ENCODE data around the gene MRPL40.
"Not testable (repeated sequence)": the region's sequence is repeated elsewhere in the genome, so short reads cannot be mapped to it uniquely, and the experiment has no call there.

Gene MRPL40

DNA sequence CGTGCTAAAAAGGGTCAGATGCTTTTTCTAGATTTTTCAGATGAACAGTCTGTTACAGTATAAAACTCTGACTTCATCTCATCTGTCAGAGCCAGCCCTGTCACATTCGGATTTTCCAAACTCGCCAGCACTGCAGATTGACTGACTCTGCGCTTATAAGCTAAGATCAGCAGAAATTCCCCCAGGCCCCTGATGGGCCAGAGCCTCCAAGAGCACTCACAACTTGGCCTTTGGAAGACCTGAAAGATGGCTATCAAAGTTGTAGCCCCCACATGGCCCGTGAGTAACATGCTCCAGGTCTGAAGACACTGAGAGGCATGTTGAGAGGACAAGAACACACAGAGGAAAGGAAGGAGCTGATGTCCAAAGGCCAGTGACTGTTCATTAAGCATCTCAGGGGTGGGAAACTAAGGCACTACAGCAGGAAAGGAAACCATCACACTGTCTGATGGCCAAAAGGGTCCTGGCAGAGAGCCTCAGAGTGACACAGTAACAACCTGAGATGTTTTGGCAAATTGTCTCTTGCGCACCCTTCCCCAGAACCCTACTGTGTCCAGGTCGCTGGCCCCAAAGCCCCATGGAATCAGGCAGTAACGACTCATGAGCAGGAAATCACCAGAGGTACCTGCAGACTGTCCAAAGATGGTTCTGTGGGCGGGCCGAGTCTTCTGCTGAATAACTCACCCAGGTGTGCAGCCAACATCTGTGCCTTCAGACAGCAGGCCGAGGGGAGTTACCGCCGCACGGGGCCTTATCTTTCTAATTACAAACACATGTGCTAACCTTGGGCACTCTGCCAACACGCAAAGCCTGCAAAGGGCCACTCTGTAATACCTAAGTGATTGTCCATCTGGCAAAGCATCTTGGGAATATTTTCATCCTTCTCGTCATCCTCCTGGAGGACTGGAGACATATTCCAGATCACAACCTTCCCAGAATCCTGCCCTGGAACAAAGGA lies 24.4 kb upstream of the MRPL40 start:
- DNase-seq: no peak

DNA sequence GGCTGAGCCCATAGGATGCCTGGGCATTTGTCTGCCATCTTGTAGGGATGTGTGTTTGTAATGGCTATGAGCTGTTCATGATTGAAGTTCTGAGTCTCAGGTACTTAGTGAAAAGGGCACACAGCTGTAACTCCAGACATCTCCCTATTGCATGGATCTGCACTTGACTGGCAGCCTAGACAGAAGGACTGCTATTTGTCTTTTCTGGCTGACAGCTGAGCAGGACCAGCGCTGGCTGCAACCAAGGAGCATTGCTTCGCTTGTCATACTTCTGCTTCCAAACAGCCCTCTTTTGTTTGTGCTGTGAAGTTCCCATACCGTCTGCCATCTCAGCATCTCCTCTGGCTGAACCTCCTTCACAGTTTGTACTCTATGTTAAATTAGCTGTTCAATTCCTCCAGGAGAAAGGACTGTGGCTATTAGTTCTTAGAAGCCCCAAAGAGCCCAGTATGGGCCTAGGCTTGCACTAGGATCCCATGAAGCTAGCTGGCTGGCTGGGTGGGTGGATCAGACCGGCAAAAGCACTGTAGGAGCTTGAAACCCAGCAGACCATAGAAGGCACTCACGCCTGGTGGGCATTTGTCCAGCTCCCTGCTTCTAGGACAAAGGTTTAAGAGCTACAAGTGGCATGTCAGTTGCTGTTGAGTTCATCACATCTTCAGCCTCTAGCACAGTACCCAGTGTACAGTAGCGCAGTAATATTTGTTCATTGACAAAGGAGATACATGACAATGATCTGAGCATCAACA lies 21.2 kb upstream of the MRPL40 start:
- no peak for DNase-seq

DNA sequence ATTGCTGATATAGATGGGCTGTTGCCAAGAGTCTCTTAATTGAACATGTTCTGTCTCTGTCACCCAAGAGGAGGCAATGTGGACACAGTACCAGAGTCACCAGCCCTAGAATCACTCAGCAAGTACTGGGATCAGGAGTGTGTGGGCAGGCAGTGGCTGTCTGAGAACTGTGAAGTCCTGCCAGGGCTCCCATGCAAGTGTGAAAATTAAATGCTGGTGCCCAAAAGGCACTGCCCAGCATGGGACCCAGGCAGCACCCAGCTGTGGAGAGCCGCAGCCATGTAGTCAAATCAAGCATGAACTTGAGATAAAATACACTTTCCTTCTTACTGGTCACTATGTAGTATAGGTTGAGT lies 20.7 kb upstream of the MRPL40 start:
- no peak for DNase-seq

DNA sequence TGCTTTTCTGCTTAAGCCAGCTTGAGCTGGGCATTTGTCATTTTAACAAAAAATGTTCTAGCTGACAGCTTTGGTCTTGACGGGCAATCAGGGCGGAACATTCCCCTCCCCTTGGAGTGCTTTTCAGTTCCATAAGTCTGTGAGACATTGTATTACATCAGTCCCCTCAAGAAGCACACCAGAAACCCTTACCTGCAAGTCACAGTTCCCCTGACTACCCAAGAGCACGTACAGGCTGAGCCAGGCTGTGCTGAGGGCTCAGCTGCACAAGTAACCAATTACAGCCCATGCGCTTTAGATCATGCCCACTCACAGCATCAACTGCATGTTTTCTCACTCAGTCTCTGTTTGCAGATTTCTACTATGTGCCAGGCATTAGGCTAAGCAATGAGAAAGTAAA lies 19.9 kb upstream of the MRPL40 start:
- DNase-seq: no peak

DNA sequence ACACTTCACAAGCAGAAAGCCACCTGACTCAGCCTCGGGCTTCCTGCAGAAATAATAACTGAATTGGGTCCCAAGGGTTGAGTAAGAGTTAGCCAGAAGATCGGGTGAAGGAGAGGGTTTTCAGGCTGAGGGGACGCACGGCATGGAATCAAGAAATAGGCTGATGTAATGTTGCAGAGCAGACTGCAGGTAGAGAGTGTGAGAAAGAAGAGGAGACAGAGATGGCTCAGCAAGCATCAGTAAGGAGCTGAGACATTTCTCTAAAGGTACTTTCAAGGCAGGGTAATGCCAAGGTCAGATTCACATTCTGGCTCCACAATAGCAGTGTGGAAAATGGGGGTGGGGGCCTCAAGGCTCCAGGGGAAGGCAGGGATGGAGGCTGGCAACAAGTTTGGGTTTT lies 19.4 kb upstream of the MRPL40 start:
- no peak for DNase-seq

DNA sequence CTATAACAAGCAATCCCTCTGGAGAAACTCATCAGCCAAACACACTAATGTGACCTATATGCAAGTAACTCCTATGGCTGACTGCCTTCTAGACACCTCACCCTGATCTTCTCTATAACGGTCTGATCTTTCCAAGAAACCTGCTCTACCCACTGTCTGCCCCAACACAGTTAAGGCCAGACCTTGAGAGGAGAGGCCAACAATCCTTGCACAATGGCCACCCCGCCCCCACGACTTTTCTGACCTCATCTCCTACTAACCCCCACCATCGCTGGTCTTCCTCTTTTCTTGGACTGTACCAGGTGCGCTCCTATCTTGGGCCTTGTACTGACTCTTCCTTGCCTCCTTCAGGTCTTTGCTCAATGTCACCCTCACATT lies 13.3 kb upstream of the MRPL40 start:
- no peak for DNase-seq

DNA sequence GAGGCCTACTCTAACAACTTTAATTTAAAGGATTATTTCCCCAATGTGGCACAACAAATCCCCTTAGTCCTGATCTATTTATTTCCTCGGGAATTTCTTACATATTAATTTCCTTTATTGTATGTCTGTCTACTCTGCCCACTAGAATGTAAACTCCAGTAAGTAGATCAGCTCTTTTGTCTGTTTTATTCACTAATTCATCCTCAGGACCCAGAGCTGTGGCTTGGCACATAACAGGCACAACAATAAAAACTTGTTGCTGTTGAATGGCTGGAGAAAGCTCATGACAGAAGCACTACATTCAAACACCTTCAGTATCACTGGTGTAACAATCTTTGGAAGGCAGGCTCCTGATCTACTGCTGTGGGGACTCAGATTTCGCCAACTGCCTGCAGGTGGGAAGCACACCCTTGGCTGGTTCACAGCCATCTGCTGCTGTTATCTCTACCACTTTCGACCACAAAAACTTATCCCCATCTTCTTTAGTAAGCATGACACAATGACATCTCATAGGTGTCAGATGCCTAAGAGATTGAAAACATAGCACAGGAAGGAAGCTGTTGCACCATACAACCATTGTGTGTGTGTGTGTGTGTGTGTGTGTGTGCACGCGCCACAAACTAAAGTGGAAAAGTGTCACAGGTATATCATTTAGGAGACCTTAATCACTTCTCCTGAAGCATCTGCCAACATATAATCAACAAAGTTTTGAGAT lies 12.7 kb upstream of the MRPL40 start:
- no peak for DNase-seq

DNA sequence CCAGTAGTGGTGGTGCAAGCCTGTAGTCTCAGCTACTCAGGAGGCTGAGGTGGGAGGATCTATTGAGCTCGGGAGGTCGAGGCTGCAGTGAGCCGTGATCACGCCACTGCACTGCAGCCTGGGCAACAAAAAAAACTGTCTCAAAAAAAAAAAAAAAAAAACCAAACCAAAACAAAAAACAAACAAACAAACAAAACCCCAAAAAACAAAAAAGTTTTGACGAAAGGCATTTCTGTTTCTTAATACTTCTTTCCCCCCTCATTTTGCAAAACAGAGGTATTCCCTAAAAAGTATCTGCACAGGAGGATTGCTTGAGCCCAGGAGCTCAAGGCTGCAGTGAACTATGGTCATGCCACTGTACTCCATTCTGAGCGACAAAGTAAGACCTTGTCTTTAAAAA lies 12.0 kb upstream of the MRPL40 start:
- no peak for DNase-seq

DNA sequence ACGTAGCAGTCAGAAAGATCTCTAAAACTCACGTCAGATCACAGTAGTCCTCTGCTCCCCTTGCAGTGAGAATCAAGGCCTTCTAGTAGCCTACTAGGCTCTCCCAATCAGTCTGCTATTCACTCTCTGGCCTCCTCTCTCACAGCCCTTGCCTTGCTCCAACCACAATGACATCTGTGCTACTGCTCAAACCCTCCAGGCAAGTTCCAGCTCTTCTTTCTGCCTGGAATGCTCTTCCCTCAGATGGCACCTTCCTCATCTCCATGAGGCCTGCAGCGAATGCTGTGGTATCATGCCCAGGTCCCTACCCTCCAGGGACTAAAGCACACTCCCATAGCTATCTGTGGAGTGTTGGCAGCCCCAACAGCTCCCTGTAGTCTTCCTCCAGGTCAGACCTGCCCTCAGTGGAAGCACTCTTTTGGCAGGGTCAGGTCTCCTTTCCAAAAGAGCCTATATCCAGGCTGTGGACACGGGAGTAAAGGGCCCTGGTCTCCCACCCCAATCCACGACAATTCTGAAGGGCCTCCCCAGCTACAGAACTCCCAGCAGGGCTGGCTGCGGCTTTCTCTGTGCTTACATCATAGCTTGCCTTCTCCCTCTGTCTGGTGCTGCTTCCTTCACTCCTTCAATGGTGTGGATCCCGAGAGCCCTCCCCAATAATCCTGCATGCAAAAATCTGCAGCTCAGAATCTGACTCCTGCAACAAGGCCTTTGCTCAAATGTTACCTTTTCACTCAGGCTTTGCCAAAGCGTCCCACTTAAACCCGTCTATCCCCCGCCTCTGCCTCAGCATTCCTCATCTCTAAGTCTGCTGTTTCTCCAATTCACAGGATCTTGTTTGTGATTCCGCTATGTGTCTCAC lies 9.7 kb upstream of the MRPL40 start:
- DNase-seq: no peak

DNA sequence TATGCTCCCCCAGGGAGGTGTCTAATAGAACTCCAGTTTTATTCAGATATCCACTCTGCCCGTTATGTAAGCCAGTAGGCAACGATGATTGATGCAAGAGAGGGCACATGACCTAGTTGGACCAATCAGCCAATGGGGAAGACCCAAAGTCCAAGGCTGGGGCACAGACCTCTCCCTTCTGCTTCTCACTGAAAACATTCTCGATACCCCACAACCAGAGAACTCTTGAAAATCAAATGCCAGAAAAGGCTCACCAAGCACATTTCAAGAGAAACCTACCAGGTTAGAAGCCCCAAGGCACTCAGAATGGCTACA lies 8.2 kb upstream of the MRPL40 start:
- DNase-seq: no peak

DNA sequence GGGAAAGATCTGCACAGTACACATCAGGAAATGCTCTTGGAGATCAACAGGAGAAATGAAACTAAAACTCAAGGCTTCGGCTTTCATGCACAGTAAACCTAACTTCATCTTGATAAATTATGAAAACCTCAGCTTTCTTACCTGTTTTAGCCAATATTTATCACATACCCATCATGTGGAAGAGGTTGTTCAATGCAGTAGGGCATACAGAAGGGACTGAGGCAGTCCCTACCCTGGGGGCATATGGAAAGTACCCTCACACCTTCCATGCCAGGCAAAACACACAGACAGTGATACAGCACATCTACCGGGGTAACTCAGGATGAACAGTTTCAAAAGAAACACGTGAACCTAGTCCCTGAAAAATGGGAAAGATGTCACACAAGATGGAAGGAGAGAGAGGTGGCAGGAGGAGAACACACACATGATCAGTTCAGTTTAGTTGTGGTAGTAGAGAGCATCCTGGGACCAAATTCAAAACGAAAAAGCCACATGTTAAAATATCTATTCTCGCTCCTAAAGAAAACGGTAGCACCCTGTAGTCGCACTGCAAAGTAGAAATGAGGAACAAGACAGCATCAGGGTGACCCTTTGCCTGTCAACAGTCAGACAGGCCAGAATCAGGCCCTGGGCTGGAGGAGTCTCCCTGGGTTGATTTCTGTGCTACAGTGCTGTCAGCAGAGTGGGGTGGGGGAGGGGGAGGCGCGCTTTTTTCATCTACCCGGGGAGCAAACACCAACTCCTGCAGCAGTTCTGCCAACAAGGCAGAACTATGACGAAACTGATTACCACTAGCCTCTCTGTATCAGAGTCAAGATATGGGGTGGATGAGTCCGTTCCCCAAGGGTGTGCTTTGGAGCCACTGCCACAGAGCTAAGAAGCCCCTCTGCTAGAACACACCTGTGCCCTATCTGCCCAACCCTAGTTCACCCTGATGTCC lies 2.1 kb upstream of the MRPL40 start:
- DNase-seq: no peak

DNA sequence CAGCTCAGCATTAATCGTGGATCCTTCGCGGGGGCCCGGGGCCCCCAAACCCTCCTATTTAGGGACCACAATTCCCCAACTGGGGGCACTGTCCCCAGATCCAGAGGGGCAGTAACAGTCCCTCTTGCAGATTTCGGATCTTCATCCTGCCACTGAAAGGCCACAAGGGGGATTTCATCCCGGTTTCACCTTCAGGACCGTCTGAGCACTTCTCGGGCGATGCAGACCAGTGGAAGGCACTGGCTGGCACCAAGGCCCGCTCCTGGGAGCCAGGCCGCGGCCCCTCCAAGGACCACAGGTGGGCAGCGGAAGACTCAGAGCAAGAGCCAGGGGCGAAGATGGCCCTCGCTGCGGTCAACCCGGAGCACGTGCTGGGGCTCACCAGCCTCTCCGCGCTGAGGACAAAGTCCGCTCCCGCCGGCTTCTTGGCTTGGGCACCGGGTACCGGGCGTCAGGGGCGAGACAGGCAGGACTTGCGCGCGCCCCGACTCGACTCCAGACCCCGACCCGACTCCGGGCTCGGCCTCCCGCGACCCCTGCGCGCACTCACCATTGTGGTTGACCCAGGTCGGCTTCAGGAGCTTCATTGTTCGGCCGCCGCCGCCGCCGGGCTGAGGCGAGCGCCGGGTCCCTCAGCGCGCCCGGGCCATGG lies 1.3 kb upstream of the MRPL40 start:
- DNase-seq: no peak

DNA sequence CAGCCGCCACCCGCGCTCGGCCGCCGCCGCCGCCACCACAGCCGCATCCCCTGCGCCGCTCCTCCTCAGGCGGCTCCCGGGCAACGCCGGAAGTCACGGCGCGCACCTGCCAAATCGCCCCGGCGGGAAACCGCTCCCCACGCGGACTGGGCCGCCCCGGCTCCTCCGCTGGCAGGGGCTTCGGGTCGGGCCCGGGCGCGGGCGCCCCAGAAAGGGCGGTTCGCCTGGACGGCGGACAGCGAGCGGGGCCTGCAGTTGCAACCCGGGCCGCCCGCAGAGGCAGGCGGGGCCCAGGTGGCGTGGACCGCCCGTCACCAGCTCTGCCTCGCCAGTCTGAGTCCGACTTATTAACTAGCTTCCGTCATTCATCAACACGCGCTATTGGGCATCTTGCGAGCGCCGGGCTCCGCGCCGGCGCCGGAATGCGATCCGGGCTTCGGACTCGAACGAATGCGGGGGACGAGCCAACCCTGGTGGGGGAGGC lies 654 bp upstream of the MRPL40 start, which contains the start of gene HIRA:
Gene HIRA, minus strand, starts transcription at position 85 of the 484 bp plus-strand sequence. CDS start 257 bp downstream, outside the sequence.
- peak; percentile 85 for DNase-seq

DNA sequence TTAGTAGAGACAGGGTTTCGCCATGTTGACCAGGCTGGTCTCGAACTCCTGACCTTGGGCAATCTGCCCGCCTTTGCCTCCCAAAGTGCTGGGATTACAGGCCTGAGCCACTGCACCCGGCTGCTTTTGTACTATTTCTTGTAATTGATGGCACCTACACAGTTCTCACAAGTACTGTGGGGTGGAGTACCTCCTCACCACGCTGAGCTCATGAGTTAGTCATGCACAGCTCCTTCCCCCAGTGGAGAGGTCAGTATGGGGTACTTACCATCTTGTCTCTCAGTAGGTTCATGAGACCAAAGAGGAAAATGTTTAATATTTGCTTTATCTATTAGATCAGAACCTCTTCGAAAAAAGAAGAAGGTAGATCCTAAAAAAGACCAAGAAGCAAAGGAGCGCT lies 2.1 kb downstream of the MRPL40 start:
- DNase-seq: no peak

DNA sequence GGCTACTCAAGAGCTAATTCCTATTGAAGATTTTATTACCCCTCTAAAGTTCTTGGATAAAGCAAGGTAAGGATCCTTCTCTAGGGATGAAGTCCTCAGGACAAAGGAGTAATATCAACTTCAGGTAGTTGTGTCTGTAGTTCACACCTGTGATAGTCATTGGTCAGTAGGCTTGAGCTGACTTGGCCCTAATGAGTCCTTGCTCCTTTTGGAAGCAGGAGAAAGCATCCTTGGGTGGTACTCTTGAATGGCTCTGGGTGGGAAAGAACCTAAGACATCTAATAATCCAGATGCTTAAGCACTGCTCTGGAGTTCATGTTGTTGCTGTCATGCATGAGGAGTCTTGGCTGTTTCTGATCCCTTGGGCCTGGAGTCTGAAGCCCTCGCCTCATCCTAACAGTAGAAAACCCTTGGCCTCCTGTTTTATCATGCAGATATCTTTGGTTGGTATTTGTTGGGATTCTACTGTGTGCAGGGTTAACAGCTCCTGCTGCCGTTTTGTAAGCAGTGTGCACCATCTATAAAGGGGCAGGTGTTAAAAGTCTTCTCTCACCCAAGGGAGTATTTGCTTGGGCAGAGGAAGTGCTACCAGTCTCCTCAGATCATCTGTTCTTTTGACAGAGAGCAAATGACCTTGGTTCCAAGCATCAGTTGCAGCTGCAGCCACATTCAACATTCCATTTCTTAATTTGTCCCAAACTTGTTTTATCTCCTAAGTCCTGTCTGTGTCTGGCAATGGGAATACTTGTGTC lies 2.7 kb downstream of the MRPL40 start:
- no peak for DNase-seq

DNA sequence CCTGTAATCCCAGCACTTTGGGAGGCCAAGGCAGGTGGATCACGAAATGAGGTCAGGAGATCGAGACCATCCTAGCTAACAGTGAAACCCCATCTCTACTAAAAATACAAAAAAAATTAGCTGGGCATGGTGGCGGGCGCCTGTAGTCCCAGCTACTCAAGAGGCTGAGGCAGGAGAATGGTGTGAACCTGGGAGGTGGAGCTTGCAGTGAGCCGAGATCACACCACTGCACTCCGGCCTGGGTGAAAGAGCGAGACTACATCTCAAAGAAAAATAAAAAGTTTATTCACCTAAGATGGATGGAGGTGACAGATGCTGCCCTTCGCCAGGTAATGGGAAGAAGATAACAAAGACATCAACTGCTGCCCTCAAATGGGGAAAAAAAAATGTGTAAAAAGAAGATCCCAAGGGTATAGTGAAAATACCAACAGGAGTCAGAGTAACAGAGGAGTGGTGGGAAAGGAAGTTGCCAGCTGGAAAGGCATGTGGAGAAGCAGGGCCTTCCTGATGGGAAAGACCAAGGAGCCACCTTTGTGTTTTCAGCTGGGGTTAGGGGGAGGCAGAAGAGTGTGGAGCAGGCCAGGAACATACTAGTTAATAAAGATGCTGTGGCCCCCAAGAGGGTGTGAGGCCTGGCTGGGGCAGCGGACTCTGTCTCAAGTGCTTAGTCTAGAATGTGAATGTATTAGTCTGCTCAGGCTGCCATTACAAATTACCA lies 4.3 kb downstream of the MRPL40 start:
- DNase-seq: not testable (repeated sequence)

DNA sequence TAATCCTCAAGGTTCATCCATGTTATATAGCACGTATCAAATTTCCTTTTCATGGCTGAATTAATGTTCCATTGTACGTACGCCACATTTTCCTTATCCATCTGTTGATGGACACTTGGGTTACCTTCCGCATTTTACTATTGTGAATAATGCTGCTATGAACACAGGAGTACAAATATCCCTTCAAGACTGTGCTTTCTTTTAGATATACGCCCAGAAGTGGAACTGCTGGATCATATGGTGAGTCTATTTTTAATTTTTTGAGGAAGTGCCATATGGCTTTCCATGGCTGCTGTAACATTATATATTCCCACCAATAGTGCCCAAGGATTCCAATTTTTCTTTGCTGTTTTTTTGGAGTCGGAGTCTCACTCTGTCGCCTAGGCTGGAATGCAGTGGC lies 6.0 kb downstream of the MRPL40 start:
- no peak for DNase-seq

DNA sequence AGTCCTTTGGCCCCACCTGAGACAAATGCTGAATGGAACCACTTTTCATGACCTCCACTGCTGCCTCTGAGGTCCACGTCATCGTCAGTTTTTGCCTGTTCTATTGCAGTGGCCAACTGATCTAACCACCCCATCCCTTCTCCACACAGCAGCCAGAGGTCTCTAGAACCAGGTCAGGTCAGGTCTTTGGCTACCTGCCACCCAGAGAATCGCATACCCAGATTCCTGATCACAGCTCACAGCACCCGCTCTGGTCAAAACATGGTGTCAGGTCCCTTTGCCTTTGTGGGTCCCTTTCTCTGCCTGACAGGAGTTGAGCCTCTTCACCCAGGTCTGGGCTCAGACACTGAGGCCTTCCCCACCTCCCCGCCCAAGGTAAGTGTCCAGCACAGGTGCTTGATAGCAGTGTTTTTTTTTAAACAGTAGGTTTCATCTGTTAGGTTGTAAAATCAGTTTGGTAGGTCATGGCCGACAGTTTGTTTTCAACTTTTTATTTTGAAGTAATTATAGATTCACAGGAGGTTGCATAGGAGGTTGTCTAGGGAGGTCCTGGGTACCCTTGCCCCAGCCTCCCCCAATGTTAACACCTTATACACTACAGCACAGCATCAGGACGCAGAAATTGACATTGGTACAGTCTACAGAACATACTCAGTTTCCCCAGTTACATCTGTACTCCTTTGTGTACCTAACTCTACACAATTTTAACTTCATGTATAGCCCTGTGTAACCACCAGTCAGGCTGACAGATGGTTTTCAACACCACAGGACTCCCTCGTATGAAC lies 8.3 kb downstream of the MRPL40 start:
- DNase-seq: no peak
